ENCODE results near the gene COL7A1.

DNA sequence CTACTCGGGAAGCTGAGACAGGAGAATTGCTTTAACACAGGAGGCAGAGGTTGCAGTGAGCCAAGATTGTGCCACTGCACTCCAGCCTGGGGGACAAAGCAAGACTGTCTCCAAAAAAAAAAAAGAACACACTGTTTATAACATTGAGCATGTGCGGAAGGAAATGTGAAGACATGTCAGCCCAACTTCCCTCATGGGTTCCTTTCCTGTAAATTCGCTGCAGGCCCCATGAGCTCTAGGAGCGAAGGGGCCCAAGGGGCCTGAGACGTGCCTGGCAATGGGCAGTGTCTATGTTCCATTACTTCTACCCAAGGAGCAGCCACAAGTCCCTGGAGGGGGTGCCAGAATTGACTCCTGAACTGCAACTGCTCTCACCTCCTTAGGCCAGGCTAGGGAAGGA is 41.8 kb downstream of the COL7A1 start:
- TF ChIP-seq POLR2A (IDR thresholded peaks at IDR 0.05) (no peak), EP300 (IDR thresholded peaks at IDR 0.05) (no peak)
- TF ChIP-seq, protein P1, sequence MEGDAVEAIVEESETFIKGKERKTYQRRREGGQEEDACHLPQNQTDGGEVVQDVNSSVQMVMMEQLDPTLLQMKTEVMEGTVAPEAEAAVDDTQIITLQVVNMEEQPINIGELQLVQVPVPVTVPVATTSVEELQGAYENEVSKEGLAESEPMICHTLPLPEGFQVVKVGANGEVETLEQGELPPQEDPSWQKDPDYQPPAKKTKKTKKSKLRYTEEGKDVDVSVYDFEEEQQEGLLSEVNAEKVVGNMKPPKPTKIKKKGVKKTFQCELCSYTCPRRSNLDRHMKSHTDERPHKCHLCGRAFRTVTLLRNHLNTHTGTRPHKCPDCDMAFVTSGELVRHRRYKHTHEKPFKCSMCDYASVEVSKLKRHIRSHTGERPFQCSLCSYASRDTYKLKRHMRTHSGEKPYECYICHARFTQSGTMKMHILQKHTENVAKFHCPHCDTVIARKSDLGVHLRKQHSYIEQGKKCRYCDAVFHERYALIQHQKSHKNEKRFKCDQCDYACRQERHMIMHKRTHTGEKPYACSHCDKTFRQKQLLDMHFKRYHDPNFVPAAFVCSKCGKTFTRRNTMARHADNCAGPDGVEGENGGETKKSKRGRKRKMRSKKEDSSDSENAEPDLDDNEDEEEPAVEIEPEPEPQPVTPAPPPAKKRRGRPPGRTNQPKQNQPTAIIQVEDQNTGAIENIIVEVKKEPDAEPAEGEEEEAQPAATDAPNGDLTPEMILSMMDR (IDR thresholded peaks at IDR 0.05), result no peak

Data from tibial nerve (tissue), 4 donors.